H1 (cell line): ENCODE results near the gene ATP2A3. TPM values are rescaled to one million over a fixed set of nuclear protein-coding genes. Genes with fewer than 3 reads are reported as not detected.

Source experiments
- CTCF ChIA-PET: fragments of 300-600 bp; sonication (Branson Sonifier 250); formaldehyde crosslinking; loops from one replicate; lab custom pipeline; 2021; ENCODE audit not compliant: partially characterized antibody; lab: Charles Lee
- POLR2A ChIA-PET: fragments of 300-600 bp; sonication (Branson Sonifier 250); formaldehyde crosslinking; loops from one replicate; lab custom pipeline; 2021; ENCODE audit warnings: inconsistent platforms; ENCODE audit not compliant: partially characterized antibody; lab: Charles Lee
- DNase-seq, 2 experiments: peaks; one replicate each; pipeline versions ENCODE4 v3.0.0 to v3.0.0-alpha.2; 2010 to 2022; ENCODE audit warnings: low spot score in 2 of 2, low read depth in 1 of 2, mixed read lengths in 1 of 2
- FAIRE-seq: peaks from 2 replicates; lab custom pipeline; 2011; peaks lifted over from hg19 to GRCh38; lab: Jason Lieb, UNC
- H2AFZ ChIP-seq: 2 replicates; pipeline ENCODE4 v1.8.1; 2012; ENCODE audit warnings: low read length, inconsistent platforms
- H2AK5ac ChIP-seq: 2 replicates; pipeline ENCODE4 v1.6.1; 2013; ENCODE audit warnings: low read depth, low read length
- H2BK120ac ChIP-seq: replicated peaks from 2 replicates; pipeline ENCODE3; 2013; ENCODE audit warnings: low read depth, low read length, inconsistent platforms
- H2BK12ac ChIP-seq: 2 replicates; pipeline ENCODE4 v1.6.1; 2013; ENCODE audit warnings: low read depth, low read length
- H2BK15ac ChIP-seq: 2 replicates; pipeline ENCODE4 v1.6.1; 2013; ENCODE audit warnings: low read length
- H2BK20ac ChIP-seq: 2 replicates; pipeline ENCODE4 v1.6.1; 2013; ENCODE audit warnings: low read length
- H2BK5ac ChIP-seq: 2 replicates; pipeline ENCODE4 v1.6.1; 2013; ENCODE audit warnings: low read depth, low read length
- H3K14ac ChIP-seq: 2 replicates; pipeline ENCODE4 v1.6.1; 2013; ENCODE audit warnings: inconsistent platforms; ENCODE audit not compliant: insufficient read length
- H3K18ac ChIP-seq: 2 replicates; pipeline ENCODE4 v1.6.1; 2013; ENCODE audit warnings: low read length; ENCODE audit errors: extremely low read depth
- H3K23ac ChIP-seq: 2 replicates; pipeline ENCODE4 v1.6.1; 2013; ENCODE audit warnings: inconsistent platforms; ENCODE audit not compliant: insufficient read length
- H3K23me2 ChIP-seq: 2 replicates; pipeline ENCODE4 v1.6.1; 2013; ENCODE audit warnings: low read depth, low read length
- H3K27ac ChIP-seq: 2 replicates; pipeline ENCODE4 v1.6.1; 2011; ENCODE audit warnings: low read depth, low read length, inconsistent platforms
- H3K27me3 ChIP-seq, 4 experiments: replicated peaks in 1 of 4; 1 replicate in 1 of 4; 2 replicates in 3 of 4; pipeline versions ENCODE4 v1.6.1 to v1.8.1; 2011 to 2013; ENCODE audit warnings: low read length in 3 of 4, mild to moderate bottlenecking in 3 of 4, inconsistent platforms in 2 of 4, mixed read lengths in 2 of 4, moderate library complexity in 1 of 4; ENCODE audit not compliant: control insufficient read depth in 3 of 4, insufficient read depth in 3 of 4; ENCODE audit errors: extremely low read depth in 1 of 4
- H3K36me3 ChIP-seq, 4 experiments: 2 replicates each; pipeline versions ENCODE4 v1.6.1 to v1.8.1; 2011 to 2013; ENCODE audit warnings: mild to moderate bottlenecking in 4 of 4, low read length in 3 of 4, moderate library complexity in 2 of 4, control low read depth in 1 of 4, inconsistent platforms in 1 of 4; ENCODE audit not compliant: insufficient read depth in 4 of 4, control insufficient read depth in 2 of 4
- H3K4ac ChIP-seq: replicated peaks from 2 replicates; pipeline ENCODE3; 2013; ENCODE audit warnings: low read length, low read depth, mixed read lengths, inconsistent platforms; ENCODE audit not compliant: insufficient read length
- H3K4me1 ChIP-seq, 4 experiments: replicated peaks in 1 of 4; 1 replicate in 1 of 4; 2 replicates in 3 of 4; pipeline versions ENCODE4 v1.6.1 to v1.8.1; 2011 to 2013; ENCODE audit warnings: low read length in 3 of 4, inconsistent platforms in 2 of 4, mixed read lengths in 1 of 4; ENCODE audit not compliant: insufficient read depth in 4 of 4, control insufficient read depth in 3 of 4
- H3K4me2 ChIP-seq, 2 experiments: 2 replicates each; pipeline versions ENCODE4 v1.6.1 to v1.8.1; 2011 to 2013; ENCODE audit warnings: low read depth in 2 of 2, low read length in 2 of 2, control low read depth in 1 of 2, inconsistent platforms in 1 of 2, mild to moderate bottlenecking in 1 of 2; ENCODE audit not compliant: insufficient read depth in 1 of 2
- H3K4me3 ChIP-seq, 4 experiments: fragments of 200-600, 300-600 bp in 1 of 4; sonication (generic), shearing (Covaris generic), sonication (Bioruptor Twin) in 1 of 4; 2 replicates each; pipeline versions ENCODE4 v1.5.1 to v1.8.1; 2011 to 2016; ENCODE audit warnings: low read length in 4 of 4, low read depth in 3 of 4, control low read depth in 2 of 4, inconsistent platforms in 2 of 4, mild to moderate bottlenecking in 2 of 4, mixed read lengths in 1 of 4, moderate library complexity in 1 of 4; ENCODE audit not compliant: insufficient read depth in 2 of 4; ENCODE audit errors: extremely low read depth in 1 of 4
- H3K56ac ChIP-seq: replicated peaks from 2 replicates; pipeline ENCODE3; 2013; ENCODE audit warnings: low read depth, mild to moderate bottlenecking, mixed read lengths, low read length, inconsistent platforms; ENCODE audit not compliant: insufficient read length
- H3K79me1 ChIP-seq: 2 replicates; pipeline ENCODE4 v1.6.1; 2013; ENCODE audit warnings: low read depth, low read length, control low read depth
- H3K79me2 ChIP-seq, 2 experiments: 2 replicates each; pipeline versions ENCODE4 v1.6.1 to v1.8.1; 2012 to 2013; ENCODE audit warnings: low read length in 2 of 2, mild to moderate bottlenecking in 2 of 2, inconsistent platforms in 1 of 2; ENCODE audit not compliant: insufficient read depth in 2 of 2, control insufficient read depth in 1 of 2
- H3K9ac ChIP-seq, 4 experiments: replicated peaks in 1 of 4; 1 replicate in 1 of 4; 2 replicates in 3 of 4; pipeline versions ENCODE4 v1.6.1 to v1.8.1; 2011 to 2013; ENCODE audit warnings: low read depth in 3 of 4, low read length in 3 of 4, control low read depth in 2 of 4, mild to moderate bottlenecking in 2 of 4, moderate library complexity in 2 of 4, inconsistent platforms in 1 of 4; ENCODE audit errors: extremely low read depth in 1 of 4
- H3K9me3 ChIP-seq, 2 experiments: 2 replicates each; pipeline versions ENCODE4 v1.6.1 to v1.8.1; 2012 to 2013; ENCODE audit warnings: mild to moderate bottlenecking in 2 of 2, moderate library complexity in 2 of 2, control low read depth in 1 of 2, inconsistent platforms in 1 of 2, low read depth in 1 of 2, low read length in 1 of 2, mixed read lengths in 1 of 2; ENCODE audit not compliant: insufficient read depth in 2 of 2
- H4K20me1 ChIP-seq, 2 experiments: replicated peaks in 1 of 2; 2 replicates each; pipeline versions ENCODE3 to v1.8.1; 2011 to 2013; ENCODE audit warnings: inconsistent platforms in 2 of 2, low read length in 2 of 2, mild to moderate bottlenecking in 1 of 2; ENCODE audit not compliant: insufficient read depth in 2 of 2, control insufficient read depth in 1 of 2
- H4K5ac ChIP-seq: 2 replicates; pipeline ENCODE4 v1.6.1; 2013; ENCODE audit warnings: low read length, low read depth, mixed read lengths, inconsistent platforms; ENCODE audit not compliant: insufficient read length
- H4K8ac ChIP-seq: 2 replicates; pipeline ENCODE4 v1.8.0; 2013; ENCODE audit warnings: mild to moderate bottlenecking, moderate library complexity, low read length, inconsistent platforms; ENCODE audit not compliant: insufficient read depth; ENCODE audit errors: extremely low read depth
- H4K91ac ChIP-seq: replicated peaks from 2 replicates; pipeline ENCODE3; 2013; ENCODE audit warnings: low read length, mixed read lengths, inconsistent platforms; ENCODE audit not compliant: insufficient read length
- ASH2L ChIP-seq: fragments of 200-600, 300-600 bp; sonication (generic); IDR thresholded peaks from one replicate; pipeline ENCODE4 v1.7.1; 2017; ENCODE audit warnings: low read length
- EP300 ChIP-seq, 2 experiments: IDR thresholded peaks; 1 replicate in 1 of 2; 2 replicates in 1 of 2; pipeline ENCODE4 v1.6.1; 2011 to 2012; ENCODE audit warnings: low read depth in 2 of 2, low read length in 2 of 2, mild to moderate bottlenecking in 2 of 2, borderline replicate concordance in 1 of 2, inconsistent platforms in 1 of 2, moderate library complexity in 1 of 2
- GABPA ChIP-seq: IDR thresholded peaks from 2 replicates; pipeline ENCODE4 v1.6.1; 2011; ENCODE audit warnings: mild to moderate bottlenecking, low read length, moderate library complexity, borderline replicate concordance; ENCODE audit not compliant: insufficient read depth
- HDAC6 ChIP-seq: IDR thresholded peaks from one replicate; pipeline ENCODE4 v1.7.1; 2012; ENCODE audit warnings: low read depth, mild to moderate bottlenecking, inconsistent platforms, low read length, moderate library complexity
- KDM5A ChIP-seq: fragments of 200-600 bp; IDR thresholded peaks from 2 replicates; pipeline ENCODE4 v1.7.1; 2012; ENCODE audit warnings: mild to moderate bottlenecking, low read length, inconsistent platforms, mixed read lengths
- SIN3A ChIP-seq, 2 experiments: IDR thresholded peaks in 1 of 2; conservative IDR thresholded peaks in 1 of 2; 2 replicates each; pipeline ENCODE4 v1.6.1; 2011 to 2012; ENCODE audit warnings: low read length in 2 of 2, improper control_type of control experiment in 1 of 2, low read depth in 1 of 2, mild to moderate bottlenecking in 1 of 2
- SP1 ChIP-seq: IDR thresholded peaks from 2 replicates; pipeline ENCODE4 v1.6.1; 2011; ENCODE audit warnings: low read depth, low read length
- SRF ChIP-seq: IDR thresholded peaks from 2 replicates; pipeline ENCODE4 v1.6.1; 2011; ENCODE audit warnings: mild to moderate bottlenecking, low read depth, low read length, moderate library complexity
- WGBS, 2 experiments: shearing (Covaris generic) in 1 of 2; methylation state at CpG; one replicate each; pipeline versions ENCODE4 v1.1.6 to v1.1.7; 2013 to 2015; ENCODE audit warnings: low lambda C conversion rate in 2 of 2, mixed read lengths in 2 of 2, inconsistent platforms in 1 of 2, low coverage in 1 of 2, missing lambda C conversion rate in 1 of 2; ENCODE audit not compliant: insufficient replicate concordance in 2 of 2, insufficient coverage in 1 of 2, insufficient read length in 1 of 2; ENCODE audit errors: extremely low coverage in 1 of 2, missing lambda C conversion rate in 1 of 2; 5-methylcytosine and 5-hydroxymethylcytosine counted together
- polyA plus RNA-seq, 7 experiments: library from polyadenylated mRNA; depleted of rRNA in 3 of 7; stranded (reverse) in 5 of 7; unstranded in 2 of 7; fragments of >200 nt in 5 of 7; fragments of 200-250 nt in 2 of 7; gene quantifications; 1 replicate in 5 of 7; 2 replicates in 1 of 7; 4 replicates in 1 of 7; pipeline versions ENCODE4 v1.2.1 to v1.2.3, GENCODE V29; 2011 to 2013; ENCODE audit warnings: missing spikeins in 2 of 7, mixed read lengths in 2 of 7
- total RNA-seq: library from RNA; stranded (reverse); fragmentation: NEBNext Ultra II Directional; extraction: Animal tissue kit (Norgen Biotek cat#: 25700); gene quantifications from 2 replicates; pipeline ENCODE4 v1.2.1, GENCODE V29; 2021

ATP2A3 gene
- total and polyA plus RNA-seq, 2 of the 8 experiments (the other 6 are each of a cell fraction or from before 2014, with no cell fraction given), result 18.4 to 32.5 TPM

DNA sequence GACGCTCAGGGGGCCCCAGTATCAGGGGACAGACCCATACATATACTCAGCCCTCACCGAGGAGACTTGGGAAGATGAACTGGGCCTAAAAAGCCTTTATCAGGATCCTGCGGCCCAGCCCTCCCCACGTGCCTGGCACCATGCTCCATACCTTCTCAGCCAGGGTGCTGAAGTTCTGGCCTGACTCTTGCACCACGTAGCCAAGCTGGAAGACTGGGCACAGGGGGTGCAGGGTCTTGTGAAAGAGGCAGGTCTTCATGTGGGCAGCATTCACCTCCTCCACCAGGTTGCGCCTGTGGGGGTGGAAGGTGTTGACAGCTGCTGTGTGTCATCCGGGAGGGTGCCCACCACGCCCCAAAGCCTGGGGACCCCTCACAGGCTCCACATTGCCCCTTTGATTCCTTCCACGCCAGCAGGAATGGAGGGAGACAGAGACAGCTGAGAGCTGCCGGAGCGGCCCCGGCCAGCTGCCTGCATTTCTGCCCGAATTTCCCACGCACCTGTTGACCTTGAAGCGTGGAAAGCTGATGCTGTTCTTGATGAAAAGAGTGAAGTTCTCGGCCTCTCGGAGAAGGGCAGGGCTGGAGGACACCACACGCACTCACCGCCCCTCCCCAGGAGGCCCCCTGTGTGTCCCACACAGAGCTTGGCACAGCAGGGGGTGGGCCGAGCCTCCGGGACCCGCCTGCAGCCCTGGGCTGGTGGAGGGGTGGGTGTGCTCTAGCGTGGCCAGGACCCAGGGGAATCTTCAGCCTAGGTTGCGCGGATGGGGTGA lies 61.0 kb downstream of the ATP2A3 start:
- no peak for DNase-seq
- Histone ChIP-seq H3K4me2 (peak overlapping the region; percentile 16 to 18; a peak in 2 of 4 replicates), H4K91ac (peak overlapping the region; percentile 38), H3K79me1 (no peaks in the 10 kb centered on the region), H3K56ac (no peak overlapping the region), H3K4ac (peak overlapping the region; percentile 21), H3K18ac (peak overlapping the region; percentile 98), H3K4me1 (peaks cover 0 to 31% (median 25%) of the 10 kb centered on the region in 4 experiments; a peak in 6 of 7 replicates), H2BK20ac (peak overlapping the region; percentile 66; the same call in 1 of the 2 replicates), H3K4me3 (no peak overlapping the region), H4K8ac (peak overlapping the region; percentile 39), H2AK5ac (peak overlapping the region; percentile 49; the same call in 1 of the 2 replicates), H3K79me2 (no peaks in the 10 kb centered on the region)
- 80% methylated on average over 24 of the region's 25 CpGs; no CpG with 5 or more reads in 1 of the 2 experiments for WGBS, 2 experiments
- CTCF ChIA-PET, result interaction anchor here (1.1 to 13.2 kb wide), 8 partner anchors 9 to 145 kb away, joined by 3 to 131 read pairs (median 11); partner anchors contain the start of genes CAMKK1 and NCBP3
- TF ChIP-seq KDM5A (no peak), GABPA (no peak), EP300 (IDR thresholded peaks at IDR 0.05; ENCODE audit: borderline replicate concordance in 1 of 2, low read depth in 2 of 2, low read length in 2 of 2) (no peak), SIN3A (conservative IDR thresholded peaks at IDR 0.05 in 1 of 2, IDR thresholded peaks at IDR 0.05 in 1 of 2; ENCODE audit: low read depth in 1 of 2, low read length in 2 of 2) (no peak), ASH2L (no peak), HDAC6 (no peak), SRF (no peak), SP1 (no peak)
- TF ChIP-seq, all 59 proteins: peak for 0
- Histone ChIP-seq H2BK5ac (peak overlapping the region; percentile 96; the same call in 1 of the 2 replicates), H4K20me1 (no peaks in the 10 kb centered on the region), H3K9me3 (no peaks in the 10 kb centered on the region), H3K9ac (no peak overlapping the region), H3K23ac (no peak overlapping the region), H2BK12ac (peak overlapping the region; percentile 96), H4K5ac (no peak overlapping the region), H2AFZ (no peak overlapping the region), H3K27me3 (no peaks in the 10 kb centered on the region), H3K36me3 (0 out of 8 replicates have a peak, but pooled peaks cover 0 to 2% (median 0%) of the 10 kb centered on the region in 4 experiments), H2BK15ac (peak overlapping the region; percentile 8; the same call in 1 of the 2 replicates), H3K23me2 (peaks cover 5% of the 10 kb centered on the region; the same call in 1 of the 2 replicates), H2BK120ac (peak overlapping the region; percentile 70), H3K14ac (no peak overlapping the region), H3K27ac (no peak overlapping the region)
- FAIRE-seq, result no peak
- POLR2A ChIA-PET, result interaction anchor here (1.2 to 3.8 kb wide), 5 partner anchors 9 to 61 kb away, joined by 3 to 22 read pairs (median 4); partner anchors contain the start of genes CAMKK1 and NCBP3
